ENCODE data around the gene EXT2.

DNA sequence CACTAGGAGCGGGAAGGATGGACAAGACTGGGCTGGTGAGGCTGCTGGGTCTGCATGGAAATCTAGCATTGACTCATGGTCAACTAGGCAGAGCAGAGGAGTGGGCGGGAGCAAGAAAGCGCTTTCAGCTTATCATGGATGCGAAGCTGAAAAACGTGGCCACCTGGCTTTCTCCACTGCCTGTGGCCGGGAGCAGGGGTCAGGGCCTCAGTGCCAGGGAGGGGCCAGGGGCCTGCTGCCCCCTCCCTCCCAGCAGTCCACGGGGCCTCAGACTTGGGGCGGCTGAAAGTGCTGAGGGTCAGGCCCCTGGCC is 168.9 kb downstream of the EXT2 start:
- no peak for TF ChIP-seq EZH2 (IDR thresholded peaks at IDR 0.05; ENCODE audit: low read length, missing control alignments)
- TF ChIP-seq, protein P1, sequence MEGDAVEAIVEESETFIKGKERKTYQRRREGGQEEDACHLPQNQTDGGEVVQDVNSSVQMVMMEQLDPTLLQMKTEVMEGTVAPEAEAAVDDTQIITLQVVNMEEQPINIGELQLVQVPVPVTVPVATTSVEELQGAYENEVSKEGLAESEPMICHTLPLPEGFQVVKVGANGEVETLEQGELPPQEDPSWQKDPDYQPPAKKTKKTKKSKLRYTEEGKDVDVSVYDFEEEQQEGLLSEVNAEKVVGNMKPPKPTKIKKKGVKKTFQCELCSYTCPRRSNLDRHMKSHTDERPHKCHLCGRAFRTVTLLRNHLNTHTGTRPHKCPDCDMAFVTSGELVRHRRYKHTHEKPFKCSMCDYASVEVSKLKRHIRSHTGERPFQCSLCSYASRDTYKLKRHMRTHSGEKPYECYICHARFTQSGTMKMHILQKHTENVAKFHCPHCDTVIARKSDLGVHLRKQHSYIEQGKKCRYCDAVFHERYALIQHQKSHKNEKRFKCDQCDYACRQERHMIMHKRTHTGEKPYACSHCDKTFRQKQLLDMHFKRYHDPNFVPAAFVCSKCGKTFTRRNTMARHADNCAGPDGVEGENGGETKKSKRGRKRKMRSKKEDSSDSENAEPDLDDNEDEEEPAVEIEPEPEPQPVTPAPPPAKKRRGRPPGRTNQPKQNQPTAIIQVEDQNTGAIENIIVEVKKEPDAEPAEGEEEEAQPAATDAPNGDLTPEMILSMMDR (conservative IDR thresholded peaks at IDR 0.05 in 1 of 2, IDR thresholded peaks at IDR 0.05 in 1 of 2; ENCODE audit: low read depth in 1 of 2, low read length in 2 of 2), result no peak
